Subcutaneous abdominal adipose tissue (tissue), 5 donors: Measurements from ENCODE around the gene ATXN7.

Experiments used
- H3K27ac ChIP-seq: one replicate; pipeline ENCODE4 v1.7.0; 2013; ENCODE audit warnings: low read depth, mild to moderate bottlenecking, inconsistent platforms, low read length, moderate library complexity
- H3K27me3 ChIP-seq, 5 donors: one replicate each; pipeline ENCODE4 v1.7.0; 2013; ENCODE audit warnings: low read length in 5 of 5, inconsistent platforms in 1 of 5; ENCODE audit not compliant: control insufficient read depth in 5 of 5, insufficient read depth in 4 of 5
- H3K36me3 ChIP-seq, 5 donors: one replicate each; pipeline ENCODE4 v1.7.0; 2013; ENCODE audit warnings: low read length in 5 of 5; ENCODE audit not compliant: control insufficient read depth in 5 of 5, insufficient read depth in 5 of 5
- H3K4me1 ChIP-seq, 5 donors: one replicate each; pipeline ENCODE4 v1.7.0; 2013; ENCODE audit warnings: low read length in 5 of 5, mild to moderate bottlenecking in 3 of 5, moderate library complexity in 1 of 5; ENCODE audit not compliant: control insufficient read depth in 5 of 5, insufficient read depth in 5 of 5
- H3K4me3 ChIP-seq, 5 donors: one replicate each; pipeline ENCODE4 v1.7.0; 2013; ENCODE audit warnings: low read length in 5 of 5, low read depth in 1 of 5
- H3K9ac ChIP-seq, 5 donors: one replicate each; pipeline ENCODE4 v1.7.0; 2013; ENCODE audit warnings: low read length in 5 of 5, mild to moderate bottlenecking in 4 of 5, moderate library complexity in 3 of 5
- H3K9me3 ChIP-seq, 5 donors: one replicate each; pipeline ENCODE4 v1.7.0; 2013; ENCODE audit warnings: low read length in 5 of 5; ENCODE audit not compliant: control insufficient read depth in 5 of 5
- donor health status: healthy.
- donor health status: healthy.
- donor health status: healthy.
- donor health status: healthy.
- donor health status: healthy.

ATXN7 gene

GRCh38 chr3:63991666-63992065 lies 128.0 kb downstream of the ATXN7 start:
- Histone ChIP-seq H3K9me3 (no peaks in the 10 kb centered on the region), H3K27me3 (no peaks in the 10 kb centered on the region), H3K36me3 (peaks cover 33 to 84% (median 71%) of the 10 kb centered on the region in 5 donors), H3K4me3 (no peak overlapping the region), H3K4me1 (peaks cover 0 to 6% (median 0%) of the 10 kb centered on the region in 5 donors), H3K9ac (no peak overlapping the region), H3K27ac (no peak overlapping the region)

- no peak overlapping the region for H3K27ac ChIP-seq
- H3K36me3 ChIP-seq, result peaks cover 33 to 90% (median 74%) of the 10 kb centered on the region in 5 donors
- H3K4me3 ChIP-seq, result no peak overlapping the region
- no peak overlapping the region for H3K9ac ChIP-seq
- peaks cover 0 to 6% (median 0%) of the 10 kb centered on the region in 5 donors for H3K4me1 ChIP-seq
- no peaks in the 10 kb centered on the region for H3K9me3 ChIP-seq
- H3K27me3 ChIP-seq, result no peaks in the 10 kb centered on the region
Measured at GRCh38 chr3:63992516-63993209, 129.0 kb downstream of the ATXN7 start.

DNA sequence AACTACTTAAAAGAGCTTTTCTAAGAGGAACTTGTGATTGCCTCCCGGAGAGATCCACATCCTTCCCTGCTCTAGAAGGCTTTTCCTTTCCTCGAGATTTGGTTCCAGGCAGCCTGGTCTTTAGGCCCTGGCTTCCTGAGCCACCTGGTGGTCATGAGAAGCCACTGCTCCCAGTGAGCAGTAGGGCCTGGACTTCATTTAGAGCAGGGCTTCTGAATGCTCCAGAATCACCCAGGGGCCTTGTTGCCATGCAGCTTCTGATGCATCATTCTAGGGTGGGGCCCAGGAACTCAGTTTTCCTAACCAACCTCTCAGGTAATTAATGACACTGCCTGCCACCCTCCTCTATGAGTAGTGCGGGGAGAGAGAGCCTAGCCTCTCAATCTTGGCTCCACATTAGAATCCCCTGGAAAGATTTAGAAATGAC lies 130.0 kb downstream of the ATXN7 start:
- peaks cover 0 to 6% (median 0%) of the 10 kb centered on the region in 5 donors for H3K4me1 ChIP-seq
- no peaks in the 10 kb centered on the region for H3K9me3 ChIP-seq
- no peak overlapping the region for H3K4me3 ChIP-seq
- no peak overlapping the region for H3K27ac ChIP-seq
- H3K9ac ChIP-seq, result no peak overlapping the region
- peaks cover 27 to 91% (median 76%) of the 10 kb centered on the region in 5 donors for H3K36me3 ChIP-seq
- H3K27me3 ChIP-seq, result no peaks in the 10 kb centered on the region

- no peaks in the 10 kb centered on the region for H3K27me3 ChIP-seq
- H3K4me3 ChIP-seq, result no peak overlapping the region
- H3K27ac ChIP-seq, result no peak overlapping the region
- H3K36me3 ChIP-seq, result peaks cover 21 to 89% (median 74%) of the 10 kb centered on the region in 5 donors
- no peaks in the 10 kb centered on the region for H3K9me3 ChIP-seq
- no peak overlapping the region for H3K9ac ChIP-seq
- peaks cover 0 to 6% (median 0%) of the 10 kb centered on the region in 5 donors for H3K4me1 ChIP-seq
Measured at GRCh38 chr3:63995086-63995485, 131.4 kb downstream of the ATXN7 start.

DNA sequence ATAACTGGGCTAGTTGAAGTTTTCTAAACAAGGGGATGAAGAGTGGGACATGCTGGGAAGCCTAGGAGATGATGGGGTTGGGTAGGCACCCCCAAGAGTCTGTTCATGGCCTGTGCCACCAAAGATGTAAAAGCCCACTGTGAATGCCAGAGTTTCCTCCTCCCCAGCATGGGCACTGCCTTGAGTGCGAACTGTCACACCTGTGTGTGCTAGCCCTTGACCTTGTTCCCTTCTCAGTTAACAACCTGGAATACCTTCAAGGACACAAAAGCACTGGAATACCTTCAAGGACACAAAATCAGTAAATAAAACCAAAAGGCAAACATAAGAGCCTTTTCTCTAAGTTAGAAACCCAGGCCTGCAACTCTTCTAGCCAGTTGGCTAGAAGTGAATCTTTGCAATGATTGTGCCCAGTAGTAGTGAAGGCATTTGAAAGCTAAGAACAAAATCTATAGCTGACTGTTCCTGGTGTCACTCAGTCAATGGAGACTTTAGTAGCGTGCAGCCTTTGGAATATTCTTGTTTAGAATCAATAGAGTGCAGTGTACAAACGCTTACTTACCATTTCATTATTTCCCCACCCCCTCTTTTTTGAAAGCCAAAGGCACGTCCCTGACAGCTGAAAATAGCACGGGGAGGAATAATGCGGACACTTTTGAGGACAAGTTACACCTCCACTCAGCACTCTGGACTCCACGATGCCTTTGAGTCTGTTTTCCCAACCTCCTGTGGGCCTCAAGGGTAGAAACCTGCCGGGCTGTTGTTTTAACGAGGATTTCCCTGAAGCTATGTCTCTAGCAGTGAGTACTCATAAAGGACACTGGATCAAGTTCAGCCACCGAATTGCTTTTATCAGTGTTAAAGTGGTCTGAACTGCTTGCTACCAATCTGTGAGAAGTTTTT lies 135.4 kb downstream of the ATXN7 start:
- Histone ChIP-seq H3K36me3 (peaks cover 25 to 71% (median 55%) of the 10 kb centered on the region in 5 donors), H3K9me3 (no peaks in the 10 kb centered on the region), H3K27ac (no peak overlapping the region), H3K4me3 (no peak overlapping the region), H3K27me3 (no peaks in the 10 kb centered on the region), H3K9ac (no peak overlapping the region), H3K4me1 (no peaks in the 10 kb centered on the region)

DNA sequence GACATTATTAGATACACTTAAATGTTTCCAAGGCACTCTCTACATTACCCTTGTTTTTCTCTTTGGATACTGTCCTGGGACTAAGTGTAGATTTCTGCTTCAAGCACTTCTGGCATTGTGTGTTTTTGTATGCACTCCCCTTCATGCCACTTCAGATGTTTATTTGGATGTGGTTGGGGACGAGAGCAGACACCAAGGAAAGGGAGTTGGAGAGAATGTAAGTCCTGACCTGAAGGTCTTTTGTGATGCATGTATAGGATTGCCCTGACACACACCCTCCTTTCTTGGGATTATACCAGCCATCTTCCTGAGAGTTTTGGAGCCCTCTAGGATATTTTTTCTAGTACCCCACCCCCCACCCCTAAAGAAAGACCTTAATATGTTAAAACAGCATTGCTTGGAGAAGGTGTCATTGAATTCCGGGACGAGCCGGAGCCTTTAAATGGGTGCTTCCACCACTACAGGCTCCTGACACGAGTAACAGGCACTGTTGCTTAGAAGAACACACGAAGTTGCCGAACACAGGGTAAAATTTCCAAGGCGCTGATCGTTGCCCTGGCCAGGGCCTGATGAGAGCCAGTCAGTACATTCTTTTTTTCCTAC lies 136.9 kb downstream of the ATXN7 start:
- Histone ChIP-seq H3K9me3 (no peaks in the 10 kb centered on the region), H3K4me1 (no peaks in the 10 kb centered on the region), H3K27ac (no peak overlapping the region), H3K4me3 (no peak overlapping the region), H3K9ac (no peak overlapping the region), H3K27me3 (no peaks in the 10 kb centered on the region), H3K36me3 (peaks cover 28 to 74% (median 55%) of the 10 kb centered on the region in 5 donors)

DNA sequence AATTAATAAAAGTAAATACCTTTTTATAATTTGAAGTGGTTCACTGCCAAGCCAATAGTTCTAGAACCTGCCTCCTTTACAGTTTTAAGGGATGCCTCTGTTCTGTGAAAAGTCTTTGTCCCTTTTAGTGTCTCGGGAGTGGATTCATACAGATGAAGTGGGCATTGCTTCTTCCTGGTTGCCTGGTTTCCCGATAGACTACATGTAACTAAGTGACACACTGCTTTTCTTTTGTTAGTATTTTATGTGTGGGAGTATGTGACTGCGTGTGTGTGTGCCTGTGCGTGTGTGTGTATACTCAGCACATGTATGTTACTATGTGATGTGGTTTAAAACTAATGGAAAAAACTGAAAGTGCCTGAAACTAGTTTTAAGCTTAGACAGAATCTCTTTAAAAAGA lies 138.6 kb downstream of the ATXN7 start:
- H3K27ac ChIP-seq, result no peak overlapping the region
- H3K9ac ChIP-seq, result no peak overlapping the region
- no peak overlapping the region for H3K4me3 ChIP-seq
- no peaks in the 10 kb centered on the region for H3K9me3 ChIP-seq
- H3K4me1 ChIP-seq, result no peaks in the 10 kb centered on the region
- H3K36me3 ChIP-seq, result peaks cover 40 to 74% (median 59%) of the 10 kb centered on the region in 5 donors
- no peaks in the 10 kb centered on the region for H3K27me3 ChIP-seq

GRCh38 chr3:64003589-64003988 lies 139.9 kb downstream of the ATXN7 start:
- Histone ChIP-seq H3K9me3 (no peaks in the 10 kb centered on the region), H3K27me3 (no peaks in the 10 kb centered on the region), H3K27ac (no peak overlapping the region), H3K36me3 (peaks cover 47 to 70% (median 55%) of the 10 kb centered on the region in 5 donors), H3K4me1 (peaks cover 0 to 5% (median 0%) of the 10 kb centered on the region in 5 donors), H3K9ac (no peak overlapping the region), H3K4me3 (no peak overlapping the region)

DNA sequence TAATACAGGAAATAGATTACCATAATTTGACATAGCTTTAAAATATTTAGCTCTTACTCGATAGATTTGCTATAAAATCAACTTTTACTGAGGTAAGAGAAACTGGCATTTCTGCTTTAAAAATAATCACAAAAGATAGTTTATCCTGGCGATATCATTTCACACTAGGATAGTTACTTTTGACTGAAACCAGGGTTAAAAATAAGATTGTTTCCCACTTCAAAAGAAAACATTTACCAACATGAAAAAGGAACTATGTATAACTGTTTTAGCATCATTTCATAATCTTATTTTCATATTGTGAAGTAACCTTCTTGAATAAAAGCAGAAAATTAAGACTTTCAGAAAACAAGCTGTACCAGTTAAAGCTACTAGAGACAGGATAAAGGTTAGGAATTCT lies 144.3 kb downstream of the ATXN7 start:
- no peaks in the 10 kb centered on the region for H3K9me3 ChIP-seq
- H3K36me3 ChIP-seq, result peaks cover 64 to 91% (median 81%) of the 10 kb centered on the region in 5 donors
- H3K27ac ChIP-seq, result no peak overlapping the region
- no peaks in the 10 kb centered on the region for H3K27me3 ChIP-seq
- H3K4me1 ChIP-seq, result peaks cover 0 to 9% (median 0%) of the 10 kb centered on the region in 5 donors
- no peak overlapping the region for H3K4me3 ChIP-seq
- no peak overlapping the region for H3K9ac ChIP-seq
